Ascending aorta (tissue), 2 donors: ENCODE data around the gene GLDC. TPM values are rescaled to one million over a fixed set of nuclear protein-coding genes. Genes with fewer than 3 reads are reported as not detected.

ENCODE experiments used
- DNase-seq, 2 donors: peaks; one replicate each; pipeline ENCODE4 v3.0.0-alpha.2; 2019; ENCODE audit warnings: low spot score in 2 of 2
- H3K27ac ChIP-seq, 2 donors: fragments of 200-600 bp; sonication (generic); one replicate each; pipeline ENCODE4 v1.5.1; 2016 to 2017; ENCODE audit warnings: mild to moderate bottlenecking in 1 of 2
- H3K27me3 ChIP-seq: fragments of 200-600 bp; sonication (generic); one replicate; pipeline ENCODE4 v1.5.1; 2017
- H3K36me3 ChIP-seq, 2 donors: fragments of 200-600 bp; sonication (generic); one replicate each; pipeline ENCODE4 v1.5.1; 2016
- H3K4me1 ChIP-seq, 2 donors: fragments of 200-600 bp; sonication (generic); one replicate each; pipeline ENCODE4 v1.5.1; 2016 to 2017; ENCODE audit warnings: mild to moderate bottlenecking in 1 of 2
- H3K4me3 ChIP-seq, 2 donors: fragments of 200-600 bp; sonication (generic); one replicate each; pipeline ENCODE4 v1.5.1; 2016 to 2017; ENCODE audit warnings: mild to moderate bottlenecking in 1 of 2
- H3K9me3 ChIP-seq, 2 donors: fragments of 200-600 bp; sonication (generic); one replicate each; pipeline ENCODE4 v1.5.1; 2016
- CTCF ChIP-seq, 3 experiments: fragments of 200-600 bp in 2 of 3; fragments of 450-650 bp in 1 of 3; sonication (generic) in 2 of 3; IDR thresholded peaks; one replicate each; pipeline ENCODE4 v1.5.1; 2016 to 2019; ENCODE audit warnings: antibody characterized with exemption in 3 of 3, mild to moderate bottlenecking in 1 of 3, moderate library complexity in 1 of 3
- intact Hi-C: fragments of 100-400 bp; cut with DNase I; formaldehyde crosslinking; loops from one replicate; pipeline ENCODE4 v1.15.1; 2023
- total RNA-seq: library from RNA; depleted of rRNA; stranded (reverse); fragments of >200 nt; gene quantifications from one replicate; pipeline ENCODE4 v1.1.0, GENCODE V29; 2016

The GLDC gene
- total RNA-seq, 1 donor from 2014 or later: 0.64 TPM

- Histone ChIP-seq H3K36me3 (no peaks in the 10 kb centered on the region), H3K27me3 (no peaks in the 10 kb centered on the region), H3K27ac (no peak overlapping the region), H3K4me1 (peaks cover 4 to 5% of the 10 kb centered on the region in 2 donors), H3K4me3 (no peak overlapping the region), H3K9me3 (no peaks in the 10 kb centered on the region)
- no peak for DNase-seq
- no peak for TF ChIP-seq CTCF (IDR thresholded peaks at IDR 0.05)
- intact Hi-C loops: no loop called here
Measured at GRCh38 chr9:6640268-6641051, 5.1 kb downstream of the GLDC start.

GRCh38 chr9:6639622-6640021 lies 5.9 kb downstream of the GLDC start:
- Histone ChIP-seq H3K27me3 (no peaks in the 10 kb centered on the region), H3K4me1 (peaks cover 0 to under 1% of the 10 kb centered on the region in 2 donors), H3K36me3 (no peaks in the 10 kb centered on the region), H3K27ac (no peak overlapping the region), H3K4me3 (no peak overlapping the region), H3K9me3 (no peaks in the 10 kb centered on the region)
- intact Hi-C loops: no loop called here
- no peak for DNase-seq
- TF ChIP-seq CTCF (IDR thresholded peaks at IDR 0.05): no peak

GRCh38 chr9:6634444-6634843 lies 11.1 kb downstream of the GLDC start:
- H3K9me3 ChIP-seq: no peaks in the 10 kb centered on the region
- no peak overlapping the region for H3K4me3 ChIP-seq
- no peaks in the 10 kb centered on the region for H3K4me1 ChIP-seq
- no peak overlapping the region for H3K27ac ChIP-seq
- no peaks in the 10 kb centered on the region for H3K27me3 ChIP-seq
- no peak for TF ChIP-seq CTCF (IDR thresholded peaks at IDR 0.05)
- DNase-seq: no peak
- intact Hi-C loops: no loop called here
- no peaks in the 10 kb centered on the region for H3K36me3 ChIP-seq

- DNase-seq: no peak
- Histone ChIP-seq H3K36me3 (no peaks in the 10 kb centered on the region), H3K27ac (no peak overlapping the region), H3K4me1 (no peaks in the 10 kb centered on the region), H3K9me3 (no peaks in the 10 kb centered on the region), H3K27me3 (no peaks in the 10 kb centered on the region), H3K4me3 (no peak overlapping the region)
- intact Hi-C loops: no loop called here
- no peak for TF ChIP-seq CTCF (IDR thresholded peaks at IDR 0.05)
Measured at GRCh38 chr9:6633378-6633777, 12.2 kb downstream of the GLDC start.

- Histone ChIP-seq H3K36me3 (no peaks in the 10 kb centered on the region), H3K9me3 (no peaks in the 10 kb centered on the region), H3K4me1 (no peaks in the 10 kb centered on the region), H3K4me3 (no peak overlapping the region), H3K27me3 (no peaks in the 10 kb centered on the region), H3K27ac (no peak overlapping the region)
- intact Hi-C loops: no loop called here
- DNase-seq: no peak
- TF ChIP-seq CTCF (IDR thresholded peaks at IDR 0.05): no peak
Measured at GRCh38 chr9:6632516-6633183, 12.9 kb downstream of the GLDC start.
